AG04449 (cell line): ENCODE measurements around the gene IL17RA.
"Not testable (repeated sequence)": the region's sequence is repeated elsewhere in the genome, so short reads cannot be mapped to it uniquely, and the experiment has no call there.

Experiments used
- CTCF ChIA-PET: fragments of 350-600 bp; formaldehyde crosslinking; extraction: SDS; loops from one replicate; lab custom pipeline; 2021; ENCODE audit warnings: antibody characterized with exemption; lab: Yijun Ruan, JAX
- POLR2A ChIA-PET: fragments of 400-600, 350-600 bp; formaldehyde crosslinking; extraction: SDS; loops from one replicate; lab custom pipeline; 2020; ENCODE audit warnings: antibody characterized with exemption, inconsistent platforms; lab: Yijun Ruan, JAX
- DNase-seq: peaks from one replicate; pipeline ENCODE4 v3.0.0-alpha.2; 2010; ENCODE audit warnings: low read depth, low spot score
- H3K4me3 ChIP-seq: 2 replicates; pipeline ENCODE4 v1.5.1; 2011; ENCODE audit warnings: low read depth, mild to moderate bottlenecking, control low read depth, low read length
- CTCF ChIP-seq: IDR thresholded peaks from one replicate; pipeline ENCODE4 v1.5.1; 2011; ENCODE audit warnings: mild to moderate bottlenecking, moderate library complexity, low read length, control low read depth, inconsistent platforms; ENCODE audit not compliant: insufficient read depth; ENCODE audit errors: missing control alignments

IL17RA gene

GRCh38 chr22:17084554-17085276 lies at the start of gene IL17RA:
Gene IL17RA, plus strand, starts transcription at chr22:17085000. Its CDS starts 92 bp downstream, at chr22:17085092.
- ChIA-PET CTCF (interaction anchor here (1.2 to 19.2 kb wide), 3 partner anchors 10 to 417 kb away, joined by 3 to 265 read pairs (median 11); no protein-coding TSS in a partner anchor), POLR2A (no interaction called here)
- peak within 1 kb of the TSS; percentile 80 for H3K4me3 ChIP-seq
- DNase-seq: no peak
- TF ChIP-seq CTCF: no peak

- ChIA-PET POLR2A (no interaction called here), CTCF (interaction anchor here (1.6 kb wide), 1 partner anchor 137 kb away, joined by 5 read pairs; no protein-coding TSS in a partner anchor)
- no peak overlapping the region for H3K4me3 ChIP-seq
- TF ChIP-seq CTCF: no peak
- no peak for DNase-seq
These were observed 49.6 kb upstream of the IL17RA start for GRCh38 chr22:17035246-17035645.

GRCh38 chr22:17035976-17036841 lies 48.6 kb upstream of the IL17RA start:
- peak overlapping the region; percentile 20 for H3K4me3 ChIP-seq
- DNase-seq, POLR2A ChIA-PET: not testable (repeated sequence)
- CTCF ChIA-PET: interaction anchor here (1.0 to 1.6 kb wide), 2 partner anchors 22 to 136 kb away, joined by 4 to 5 read pairs; no protein-coding TSS in a partner anchor

GRCh38 chr22:17036842-17037711 lies 47.7 kb upstream of the IL17RA start:
- H3K4me3 ChIP-seq: peak overlapping the region; percentile 57

GRCh38 chr22:17043521-17043920 lies 41.3 kb upstream of the IL17RA start:
- no peak for TF ChIP-seq CTCF
- POLR2A ChIA-PET: no interaction called here
- no peak for DNase-seq
- CTCF ChIA-PET: interaction anchor here (0.8 to 1.0 kb wide), 2 partner anchors 14 to 128 kb away, joined by 4 to 7 read pairs; no protein-coding TSS in a partner anchor
- no peak overlapping the region for H3K4me3 ChIP-seq

More at GRCh38 chr22:17036842-17037711, 47.7 kb upstream of the IL17RA start:
- CTCF ChIA-PET: interaction anchor here (1.0 kb wide), 1 partner anchor 21 kb away, joined by 4 read pairs; no protein-coding TSS in a partner anchor
- DNase-seq, POLR2A ChIA-PET: not testable (repeated sequence)

GRCh38 chr22:17046566-17047348 lies 38.0 kb upstream of the IL17RA start:
- ChIA-PET CTCF (interaction anchor here (3.8 kb wide), 1 partner anchor 12 kb away, joined by 25 read pairs; no protein-coding TSS in a partner anchor), POLR2A (no interaction called here)
- H3K4me3 ChIP-seq: no peak overlapping the region
- DNase-seq: no peak
- no peak for TF ChIP-seq CTCF
